ENCODE measurements around the gene RPN2.

RPN2 gene

DNA sequence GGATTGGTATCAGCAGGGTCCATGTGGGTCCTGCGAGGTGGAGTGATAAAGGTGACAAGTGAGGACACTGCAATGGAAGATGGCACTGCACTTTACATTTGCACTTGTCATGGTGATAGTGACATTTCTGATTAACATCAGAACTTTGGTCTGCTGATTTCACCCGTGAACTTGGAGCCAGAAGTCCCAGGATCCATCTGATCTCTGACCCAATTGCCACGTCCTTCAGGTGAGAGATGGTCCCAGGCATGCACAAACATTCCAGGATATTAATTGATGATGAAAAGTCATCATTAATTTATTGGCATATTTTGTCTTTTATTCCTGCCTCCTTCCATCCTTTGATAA, 92.3 kb downstream of the RPN2 start:
- DNase-seq = no peak

DNA sequence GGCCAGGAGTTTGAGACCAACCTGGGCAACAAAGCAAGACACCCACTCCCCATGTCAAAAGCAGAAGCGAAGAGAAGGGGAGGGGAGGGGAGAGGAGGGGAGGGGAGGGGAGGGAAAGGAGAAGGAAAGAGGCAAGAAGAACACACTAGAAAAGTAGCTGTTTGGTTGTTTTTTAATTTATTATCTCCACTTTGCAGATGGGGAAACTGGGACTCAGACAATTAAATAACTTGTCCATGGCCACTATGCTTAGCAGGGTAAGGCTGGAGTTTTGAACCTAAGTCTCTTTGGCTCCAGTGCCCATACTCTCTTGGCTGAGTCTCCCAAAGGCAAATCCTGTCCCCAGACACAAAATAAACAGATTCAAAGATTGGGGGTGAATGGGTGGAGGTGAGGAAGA, 94.9 kb downstream of the RPN2 start:
- DNase-seq = no peak

DNA sequence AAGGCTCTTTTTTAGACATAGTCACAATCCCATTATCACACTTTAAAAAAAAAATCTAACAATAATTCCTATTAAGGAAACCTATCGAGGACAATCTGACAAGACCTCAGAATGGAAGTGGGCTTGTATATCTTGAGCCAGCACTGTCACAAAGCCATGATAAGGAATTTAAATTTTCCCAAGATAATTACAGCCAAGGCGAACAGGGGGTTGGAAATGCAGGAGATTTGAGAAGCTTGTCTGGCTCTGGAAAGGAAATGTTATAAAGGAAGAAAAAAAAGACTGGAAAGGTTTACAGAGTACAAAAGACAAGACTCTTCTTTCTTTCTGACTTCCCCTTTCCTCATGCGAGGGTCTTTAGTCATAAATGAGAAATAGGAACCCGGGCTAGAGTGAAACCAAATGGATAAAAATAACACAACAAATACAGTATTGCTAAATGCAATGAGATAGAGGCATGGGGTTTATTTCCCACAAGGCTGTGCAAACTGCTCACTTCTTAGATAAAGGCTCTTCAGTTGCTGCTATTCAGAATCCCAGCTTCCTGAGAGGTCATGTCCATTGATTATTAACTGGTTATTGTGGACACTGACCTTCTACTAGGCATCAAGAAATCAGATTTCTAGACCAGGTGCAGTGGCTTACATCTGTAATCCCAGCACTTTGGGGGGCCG, 95.9 kb downstream of the RPN2 start:
- no peak for DNase-seq

DNA sequence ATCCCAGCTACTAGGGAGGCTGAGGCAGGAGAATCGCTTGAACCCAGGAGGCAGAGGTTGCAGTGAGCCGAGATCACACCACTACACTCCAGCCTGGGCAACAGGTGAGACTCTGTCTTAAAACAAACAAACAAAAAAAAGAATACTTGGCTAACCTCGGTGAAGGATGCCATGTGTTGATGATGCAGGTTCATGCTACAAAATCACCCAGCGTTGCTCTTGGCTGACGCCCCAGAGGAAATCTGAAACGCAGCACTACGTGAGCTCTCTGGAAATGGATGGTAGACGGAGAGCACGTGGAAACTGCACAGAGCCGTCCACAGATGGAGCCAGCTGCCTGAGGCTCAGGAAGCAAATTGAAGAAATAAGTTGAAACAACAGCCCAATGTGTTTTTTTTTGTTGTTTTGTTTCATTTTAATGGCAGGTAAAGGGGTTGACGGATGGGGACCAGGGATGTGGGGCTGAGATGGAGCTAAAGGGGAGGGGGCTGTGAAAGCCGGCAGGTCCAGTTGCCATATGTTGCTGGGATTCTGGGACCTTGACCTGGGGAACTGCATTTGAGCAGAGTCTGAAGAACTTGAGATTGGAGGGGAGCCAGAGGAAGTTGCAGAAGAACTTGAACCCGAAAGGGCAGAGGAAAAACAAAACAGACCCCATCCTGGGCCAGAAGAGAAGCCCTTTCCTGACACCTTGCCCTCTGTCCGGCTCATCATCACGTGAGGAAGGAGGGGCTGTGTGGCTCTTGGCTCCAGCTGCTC, 97.5 kb downstream of the RPN2 start:
- peak; percentile 17 to 25 for DNase-seq

DNA sequence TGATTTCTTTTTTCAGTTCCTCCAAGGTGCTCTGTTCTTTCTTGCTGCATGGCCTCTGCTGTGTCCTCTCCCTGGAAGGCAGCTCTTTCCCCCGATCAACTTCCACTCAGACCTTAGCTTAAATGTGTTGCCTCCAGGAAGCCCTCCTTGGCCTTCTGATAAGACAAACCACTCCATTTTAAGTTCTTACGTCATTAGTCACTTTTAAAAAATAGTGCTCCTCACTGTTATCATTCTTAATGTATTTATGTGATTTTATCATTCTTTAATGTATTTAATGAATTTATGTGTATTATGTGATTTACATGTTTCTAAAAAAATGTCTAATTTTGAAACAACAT, 98.1 kb downstream of the RPN2 start:
- no peak for DNase-seq

DNA sequence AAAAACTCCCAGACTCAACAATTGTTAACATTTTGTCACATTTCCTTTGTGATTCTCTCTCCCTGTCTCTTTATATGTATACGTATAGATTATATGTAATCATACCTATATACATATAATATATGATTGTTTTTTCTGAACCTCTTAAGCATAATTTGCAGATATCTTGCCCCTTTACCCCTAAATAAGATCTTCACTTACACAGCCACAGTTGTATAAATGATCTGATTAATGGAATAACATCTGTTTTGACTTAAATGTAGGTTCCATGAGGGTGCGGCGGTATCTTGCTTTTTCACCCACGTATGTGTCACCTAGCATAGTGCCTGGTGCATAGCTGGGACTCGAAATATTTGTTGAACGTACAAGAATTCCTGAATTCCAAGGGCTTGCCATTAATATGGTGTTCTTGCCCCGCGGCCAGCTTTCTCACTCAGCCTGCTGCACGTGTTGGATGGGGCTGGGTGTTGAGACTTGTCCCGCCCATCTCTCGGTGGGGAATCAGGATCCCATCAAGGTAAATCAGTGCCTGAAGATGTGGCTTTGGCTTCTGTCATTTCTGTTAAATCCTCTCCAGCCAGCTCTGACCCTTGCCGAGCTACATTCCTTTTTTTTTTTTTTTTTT, 99.9 kb downstream of the RPN2 start:
- DNase-seq = no peak

DNA sequence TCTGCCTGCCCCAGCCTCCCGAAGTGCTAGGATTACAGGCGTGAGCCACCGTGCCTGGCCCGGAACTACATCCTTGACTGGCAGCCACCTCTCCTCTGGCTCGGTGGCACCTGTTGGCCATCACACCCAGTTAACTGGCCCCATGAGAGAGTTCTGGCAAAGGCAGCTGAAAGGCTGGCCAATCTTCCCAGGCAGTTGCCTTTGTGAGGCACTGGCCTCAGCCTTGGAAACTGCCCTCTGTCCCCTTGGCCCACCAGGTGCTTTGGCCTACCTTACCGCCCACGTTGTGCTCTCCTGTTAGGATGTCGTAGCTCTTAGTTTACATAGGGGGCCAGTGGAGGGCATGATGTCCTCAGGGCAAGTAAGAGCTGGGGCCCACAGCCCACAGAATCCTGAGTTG, 100.7 kb downstream of the RPN2 start:
- no peak for DNase-seq

DNA sequence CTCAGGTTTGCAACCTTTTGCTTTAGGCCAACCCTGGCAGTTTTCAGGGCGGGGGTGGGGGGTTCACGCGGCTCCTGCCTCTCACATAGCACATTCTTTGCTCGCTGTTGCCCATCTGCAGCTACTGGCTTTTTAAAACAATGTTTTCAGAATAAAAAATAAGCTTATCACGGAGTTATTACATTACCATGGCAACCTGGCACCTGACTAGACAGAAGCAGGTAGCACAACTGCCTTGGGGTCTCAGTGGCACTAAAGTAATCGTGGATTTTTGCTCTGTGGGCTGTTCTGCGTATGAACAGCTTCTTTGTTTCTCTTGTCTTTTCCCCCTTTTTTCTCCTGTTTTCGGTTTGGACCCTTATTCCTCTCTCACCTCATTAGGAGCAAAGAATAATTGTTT, 101.3 kb downstream of the RPN2 start:
- DNase-seq = no peak

DNA sequence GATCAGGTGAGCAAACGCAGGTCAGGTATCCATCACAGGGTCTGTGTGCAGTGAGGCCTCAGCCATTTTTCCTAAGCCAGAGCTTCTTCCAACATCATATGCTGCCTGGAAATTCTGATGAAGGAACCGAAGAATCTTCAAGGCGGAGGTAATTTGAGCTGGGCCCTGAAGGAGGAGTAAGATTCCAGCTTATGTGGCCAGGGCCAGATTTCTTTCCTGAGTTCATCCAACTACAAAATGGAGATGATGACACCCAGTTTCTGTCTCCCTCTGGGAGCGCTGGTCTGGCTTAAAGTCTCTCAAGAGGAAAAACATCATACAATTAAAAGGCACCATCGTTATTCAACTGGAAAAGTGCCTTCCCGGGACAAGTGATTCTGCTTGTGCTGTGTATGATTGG, 103.4 kb downstream of the RPN2 start:
- DNase-seq = peak in 1 of 2 experiments; percentile 43

DNA sequence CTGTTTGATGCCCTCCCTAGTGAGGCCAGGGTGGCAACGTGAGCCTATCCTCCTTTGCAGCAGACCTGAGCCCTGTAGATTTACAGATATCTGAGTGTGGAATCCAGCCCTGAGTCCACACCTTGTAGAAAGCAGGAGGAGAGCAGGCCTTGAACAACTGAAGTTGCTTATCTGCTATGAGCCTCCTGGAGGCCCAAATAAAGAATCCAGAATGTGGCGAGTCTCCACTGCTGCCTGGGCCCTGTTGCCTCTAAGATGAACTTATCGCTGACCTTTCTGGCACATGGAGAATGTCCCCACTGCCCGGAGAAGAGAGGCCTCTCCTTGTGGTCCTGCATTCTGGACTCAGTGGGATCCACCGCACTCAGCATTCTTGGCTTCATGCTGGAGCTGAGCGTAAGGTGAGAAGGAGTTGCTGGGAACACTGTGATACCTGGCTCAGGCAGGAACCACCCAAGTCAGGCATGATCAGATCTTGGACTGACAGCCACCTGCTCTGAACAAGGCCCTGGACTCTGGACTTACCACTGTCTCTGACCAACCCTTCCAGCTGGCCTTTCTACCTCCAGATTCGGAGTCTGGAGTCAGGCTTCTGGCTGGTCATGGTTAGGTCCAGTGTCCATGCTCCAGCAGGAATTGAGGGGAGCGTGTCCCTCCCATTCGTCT, 104.5 kb downstream of the RPN2 start:
- no peak for DNase-seq

DNA sequence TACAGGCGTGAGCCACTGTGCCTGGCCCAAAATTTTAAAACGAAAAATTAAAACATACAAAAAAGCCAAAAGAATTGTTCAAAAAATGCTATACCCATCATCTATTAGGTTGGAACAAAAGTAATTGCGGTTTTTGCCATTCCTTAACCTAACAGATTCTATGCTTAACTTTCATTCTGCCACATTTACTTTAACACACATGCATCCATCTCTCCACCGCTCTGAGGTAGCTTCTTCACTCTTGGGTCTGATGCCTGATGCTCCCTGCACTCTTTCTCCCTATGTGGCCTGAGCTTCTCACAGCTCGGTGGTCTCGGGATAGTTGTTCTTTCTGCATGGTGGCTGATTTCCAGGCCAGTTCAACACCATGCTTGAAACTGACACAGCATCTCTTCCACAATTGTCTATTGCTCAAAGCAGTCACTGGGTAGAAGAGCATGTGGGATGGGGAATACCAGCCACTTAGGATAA, 105.6 kb downstream of the RPN2 start:
- no peak for DNase-seq

DNA sequence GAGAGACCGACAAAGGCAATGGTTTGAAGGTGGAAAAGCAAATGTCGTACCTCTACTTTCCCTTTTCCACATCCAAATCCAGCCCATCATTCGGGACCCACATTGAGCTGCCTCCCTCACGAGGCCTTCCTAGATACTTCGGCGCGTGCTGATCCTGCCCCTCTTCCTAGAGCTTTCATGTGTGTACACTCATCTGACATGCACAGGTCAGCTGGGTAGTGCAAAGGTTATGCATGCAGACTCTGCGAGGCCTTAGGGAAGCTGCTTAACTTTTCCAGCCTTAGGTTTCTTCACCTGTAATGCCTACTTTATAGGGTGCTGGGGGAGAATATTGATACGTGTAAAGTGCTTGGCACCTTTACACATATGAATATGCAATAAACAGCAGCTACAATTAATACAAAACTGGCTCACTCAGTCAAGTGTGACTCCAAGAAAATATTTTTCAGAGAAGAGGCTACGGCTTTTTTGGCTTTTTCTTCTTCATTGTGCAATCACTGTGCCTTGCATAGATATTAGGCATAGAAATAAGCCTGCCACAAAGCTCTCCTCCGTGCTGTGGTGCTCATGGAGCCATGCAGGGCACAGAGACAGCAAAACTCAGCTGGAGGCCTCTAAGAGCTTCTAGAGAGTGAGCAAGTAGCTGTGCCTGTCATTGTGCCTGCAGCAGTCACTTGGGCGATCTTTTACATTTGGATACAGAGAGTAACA, 106.7 kb downstream of the RPN2 start:
- DNase-seq = no peak

DNA sequence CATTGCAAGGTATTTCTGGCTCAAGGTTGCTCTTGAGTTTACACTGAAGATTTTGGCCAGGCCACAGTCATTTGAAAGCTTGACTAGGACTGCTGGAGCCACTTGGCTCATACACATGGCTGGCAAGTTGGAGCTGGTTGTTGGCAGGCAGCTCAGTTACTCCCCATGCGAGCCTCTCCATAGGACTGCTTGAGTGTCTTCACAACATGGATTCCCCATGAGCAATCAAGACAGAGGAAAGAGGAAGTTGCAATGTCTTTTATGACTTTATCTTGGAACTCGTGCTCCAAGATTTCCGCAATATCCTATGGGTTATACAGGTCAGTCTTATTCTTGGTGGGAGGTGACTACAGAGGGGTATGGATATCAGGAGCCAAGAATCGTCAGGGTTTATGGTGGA, 109.0 kb downstream of the RPN2 start:
- no peak for DNase-seq

DNA sequence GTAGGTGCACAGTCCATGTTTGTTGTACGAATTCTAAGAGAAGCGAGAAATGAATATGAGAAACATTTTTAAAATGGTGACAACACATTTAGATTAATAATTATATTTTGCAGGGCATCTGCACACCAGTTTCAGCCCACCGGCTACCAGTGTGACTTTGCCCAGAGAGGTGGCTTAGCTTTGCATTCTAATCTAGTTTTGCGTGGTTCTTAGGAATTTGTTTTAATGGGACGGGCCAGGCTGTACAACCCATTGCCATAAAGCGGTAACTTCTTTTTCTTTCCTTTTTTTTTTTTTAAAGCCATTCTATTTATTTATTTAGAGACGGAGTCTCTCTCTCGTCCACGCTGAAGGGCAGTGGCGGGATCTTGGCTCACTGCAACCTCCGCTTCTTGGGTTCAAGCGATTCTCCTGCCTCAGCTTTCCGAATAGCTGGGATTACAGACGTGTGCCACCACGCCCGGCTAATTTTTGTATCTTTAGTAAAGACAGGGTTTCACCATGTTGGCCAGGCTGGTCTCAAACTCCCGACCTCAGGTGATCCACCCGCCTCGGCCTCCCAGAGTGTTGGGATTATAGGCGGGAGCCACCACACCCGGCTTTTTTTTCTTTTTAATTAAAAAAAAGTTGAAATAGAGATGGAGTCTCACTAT, 111.2 kb downstream of the RPN2 start:
- DNase-seq = no peak
